ENCODE measurements around the gene ZFP64. TPM values are rescaled to one million over a fixed set of nuclear protein-coding genes. Genes with fewer than 3 reads are reported as not detected.

Gene ZFP64
- total RNA-seq, 2 experiments from 2014 or later, result 10.0 to 16.7 TPM

DNA sequence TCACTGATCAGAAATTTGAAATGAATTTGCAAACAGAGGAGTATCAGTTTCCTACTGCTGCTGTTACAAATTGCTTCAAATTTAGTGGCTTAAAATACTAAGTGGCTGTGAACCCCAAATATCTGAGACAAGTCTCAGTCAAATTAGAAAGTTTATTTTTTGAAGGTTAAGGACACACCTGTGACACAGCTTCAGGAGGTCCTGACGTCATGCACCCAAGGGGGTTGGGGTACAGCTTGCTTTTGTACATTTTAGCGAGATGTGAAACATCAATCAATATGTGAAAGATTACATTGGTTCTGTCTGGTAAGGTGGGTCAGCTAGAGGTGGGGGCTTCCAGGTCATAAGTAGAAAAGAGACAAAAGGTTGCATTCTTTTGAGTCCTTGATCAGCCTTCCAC lies 21.4 kb upstream of the ZFP64 start:
- H3K27ac ChIP-seq (ENCODE audit: low read depth, low read length, poor library complexity, severe bottlenecking), result no peak overlapping the region
- no peak overlapping the region for H2AFZ ChIP-seq (ENCODE audit: low read length)
- BruUV-seq (replicated peaks), result no TSS peak
- H3K36me3 ChIP-seq (ENCODE audit: insufficient read depth, low read length), result no peaks in the 10 kb centered on the region
- H3K9me2 ChIP-seq (ENCODE audit: insufficient read depth, low read length), result no peaks in the 10 kb centered on the region
- no peaks in the 10 kb centered on the region for H3K9me3 ChIP-seq (ENCODE audit: low read length)
- no peak for DNase-seq (ENCODE audit: low spot score)
- CTCF ChIA-PET (ENCODE audit: unreplicated experiment), result no interaction called here
- POLR2A ChIA-PET, result interaction anchor here (0.5 kb wide), 1 partner anchor 32 kb away, joined by 6 read pairs; no protein-coding TSS in a partner anchor
- H4K20me1 ChIP-seq (ENCODE audit: insufficient read depth, low read length), result no peaks in the 10 kb centered on the region
- TF ChIP-seq EZH2phosphoT487 (IDR thresholded peaks at IDR 0.05; ENCODE audit: borderline replicate concordance, low read depth, low read length), result no peak
- TF ChIP-seq, protein P1, sequence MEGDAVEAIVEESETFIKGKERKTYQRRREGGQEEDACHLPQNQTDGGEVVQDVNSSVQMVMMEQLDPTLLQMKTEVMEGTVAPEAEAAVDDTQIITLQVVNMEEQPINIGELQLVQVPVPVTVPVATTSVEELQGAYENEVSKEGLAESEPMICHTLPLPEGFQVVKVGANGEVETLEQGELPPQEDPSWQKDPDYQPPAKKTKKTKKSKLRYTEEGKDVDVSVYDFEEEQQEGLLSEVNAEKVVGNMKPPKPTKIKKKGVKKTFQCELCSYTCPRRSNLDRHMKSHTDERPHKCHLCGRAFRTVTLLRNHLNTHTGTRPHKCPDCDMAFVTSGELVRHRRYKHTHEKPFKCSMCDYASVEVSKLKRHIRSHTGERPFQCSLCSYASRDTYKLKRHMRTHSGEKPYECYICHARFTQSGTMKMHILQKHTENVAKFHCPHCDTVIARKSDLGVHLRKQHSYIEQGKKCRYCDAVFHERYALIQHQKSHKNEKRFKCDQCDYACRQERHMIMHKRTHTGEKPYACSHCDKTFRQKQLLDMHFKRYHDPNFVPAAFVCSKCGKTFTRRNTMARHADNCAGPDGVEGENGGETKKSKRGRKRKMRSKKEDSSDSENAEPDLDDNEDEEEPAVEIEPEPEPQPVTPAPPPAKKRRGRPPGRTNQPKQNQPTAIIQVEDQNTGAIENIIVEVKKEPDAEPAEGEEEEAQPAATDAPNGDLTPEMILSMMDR (conservative IDR thresholded peaks at IDR 0.05; ENCODE audit: low read length), result no peak
- H3K79me2 ChIP-seq (ENCODE audit: insufficient read depth, low read depth, low read length), result no peaks in the 10 kb centered on the region
- H3K4me2 ChIP-seq (ENCODE audit: low read length), result no peak overlapping the region
- intact Hi-C loops (cut with micrococcal nuclease; ENCODE audit: unreplicated experiment), result no loop called here
- no peak overlapping the region for H3K4me3 ChIP-seq (ENCODE audit: low read depth, low read length, poor library complexity, severe bottlenecking)
- H3K4me1 ChIP-seq (ENCODE audit: insufficient read depth, low read length, poor library complexity, severe bottlenecking), result no peaks in the 10 kb centered on the region

DNA sequence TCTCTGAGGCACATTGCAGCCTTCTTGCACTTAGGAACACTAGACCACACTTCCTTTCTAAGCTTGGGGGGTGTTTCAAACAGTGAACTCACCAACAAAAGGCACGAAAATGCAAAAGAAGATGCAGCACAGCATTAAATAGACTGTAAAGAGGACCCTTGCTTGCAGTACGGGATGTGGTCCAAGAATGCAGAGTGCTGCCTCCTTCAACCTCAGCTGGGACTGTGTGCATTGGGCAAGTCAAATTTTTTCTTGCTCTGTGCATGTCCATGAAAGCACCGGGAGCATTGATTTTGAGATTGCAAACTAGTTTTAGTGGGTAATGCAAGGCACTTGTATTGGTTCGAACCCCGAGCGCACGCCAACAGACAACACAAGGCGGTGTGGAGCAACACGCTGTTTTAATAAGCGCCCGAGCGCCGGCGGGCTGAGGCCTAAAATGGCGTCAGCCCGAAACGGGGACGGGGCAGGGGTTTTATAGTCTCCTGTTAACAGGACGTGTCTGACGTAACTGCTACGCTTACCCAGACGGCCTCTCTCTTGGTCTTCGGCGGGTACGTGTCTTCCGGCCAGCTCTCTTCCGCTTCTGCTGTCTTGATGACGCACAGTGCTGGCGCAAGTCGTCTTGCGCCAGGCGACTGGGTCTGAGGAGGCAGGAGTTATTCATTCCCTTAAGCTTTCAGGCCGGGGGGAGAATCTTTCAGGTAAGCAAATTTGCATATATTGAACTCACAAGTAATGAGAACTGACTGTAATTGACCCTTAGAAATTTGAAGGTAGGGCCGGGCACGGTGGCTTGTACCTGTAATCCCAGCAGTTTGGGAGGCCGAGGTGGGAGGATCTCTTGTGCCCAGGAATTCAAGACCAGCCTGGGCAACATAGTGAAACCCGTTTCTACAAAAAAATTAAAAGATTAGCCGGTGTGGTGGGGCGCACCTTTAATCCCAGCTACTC lies 18.7 kb upstream of the ZFP64 start:
- no peak for DNase-seq (ENCODE audit: low spot score)
- Histone ChIP-seq H3K27ac (ENCODE audit: low read depth, low read length, poor library complexity, severe bottlenecking) (no peak overlapping the region), H3K9me2 (ENCODE audit: insufficient read depth, low read length) (no peaks in the 10 kb centered on the region), H4K20me1 (ENCODE audit: insufficient read depth, low read length) (no peaks in the 10 kb centered on the region), H3K9me3 (ENCODE audit: low read length) (no peaks in the 10 kb centered on the region), H3K79me2 (ENCODE audit: insufficient read depth, low read depth, low read length) (no peaks in the 10 kb centered on the region), H3K4me2 (ENCODE audit: low read length) (no peak overlapping the region), H2AFZ (ENCODE audit: low read length) (no peak overlapping the region), H3K36me3 (ENCODE audit: insufficient read depth, low read length) (no peaks in the 10 kb centered on the region), H3K4me1 (ENCODE audit: insufficient read depth, low read length, poor library complexity, severe bottlenecking) (no peaks in the 10 kb centered on the region), H3K4me3 (ENCODE audit: low read depth, low read length, poor library complexity, severe bottlenecking) (no peak overlapping the region)
- intact Hi-C loops (cut with micrococcal nuclease; ENCODE audit: unreplicated experiment), result no loop called here
- ChIA-PET POLR2A (no interaction called here), CTCF (ENCODE audit: unreplicated experiment) (no interaction called here)
- TF ChIP-seq EZH2phosphoT487 (IDR thresholded peaks at IDR 0.05; ENCODE audit: borderline replicate concordance, low read depth, low read length), result no peak
- TF ChIP-seq, protein P1 (conservative IDR thresholded peaks at IDR 0.05; ENCODE audit: low read length), result no peak
- BruUV-seq (replicated peaks), result no TSS peak

DNA sequence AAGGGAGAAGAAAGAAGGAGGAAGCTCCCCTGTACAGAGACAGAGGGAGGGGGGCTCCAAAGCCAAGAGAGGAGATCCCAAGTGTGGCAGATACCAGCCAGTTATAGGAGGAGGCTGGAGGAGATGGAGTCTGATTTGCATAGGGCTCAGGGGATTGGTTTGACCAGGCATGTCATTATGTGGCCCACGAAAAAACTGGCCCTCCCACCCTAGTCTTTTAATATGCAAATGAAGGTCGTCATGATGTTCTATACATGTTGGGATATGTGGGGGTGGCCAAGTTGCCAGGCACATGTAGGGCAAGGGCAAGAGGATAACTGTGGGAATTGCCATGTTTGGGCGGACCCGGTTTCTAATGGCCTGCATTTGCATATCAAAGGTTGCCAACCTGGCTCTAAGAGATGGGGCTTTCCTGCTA lies 17.6 kb upstream of the ZFP64 start:
- Histone ChIP-seq H3K9me2 (ENCODE audit: insufficient read depth, low read length) (no peaks in the 10 kb centered on the region), H2AFZ (ENCODE audit: low read length) (no peak overlapping the region), H4K20me1 (ENCODE audit: insufficient read depth, low read length) (no peaks in the 10 kb centered on the region), H3K4me1 (ENCODE audit: insufficient read depth, low read length, poor library complexity, severe bottlenecking) (no peaks in the 10 kb centered on the region), H3K4me2 (ENCODE audit: low read length) (no peak overlapping the region), H3K79me2 (ENCODE audit: insufficient read depth, low read depth, low read length) (no peaks in the 10 kb centered on the region), H3K27ac (ENCODE audit: low read depth, low read length, poor library complexity, severe bottlenecking) (no peak overlapping the region), H3K36me3 (ENCODE audit: insufficient read depth, low read length) (no peaks in the 10 kb centered on the region), H3K4me3 (ENCODE audit: low read depth, low read length, poor library complexity, severe bottlenecking) (no peak overlapping the region), H3K9me3 (ENCODE audit: low read length) (no peaks in the 10 kb centered on the region)
- BruUV-seq (replicated peaks), result no TSS peak
- DNase-seq (ENCODE audit: low spot score), result no peak
- CTCF ChIA-PET (ENCODE audit: unreplicated experiment), result no interaction called here
- intact Hi-C loops (cut with micrococcal nuclease; ENCODE audit: unreplicated experiment), result no loop called here
- POLR2A ChIA-PET, result no interaction called here
- TF ChIP-seq EZH2phosphoT487 (IDR thresholded peaks at IDR 0.05; ENCODE audit: borderline replicate concordance, low read depth, low read length), result no peak
- TF ChIP-seq, protein P1 (conservative IDR thresholded peaks at IDR 0.05; ENCODE audit: low read length), result no peak

Data from OCI-LY7 (cell line).